T-helper 2 cell (primary cell): ENCODE data around the gene SLAIN2.
A peak's percentile ranks its signal among the peaks of the same experiment; 100 is the strongest.

ENCODE experiments used
- DNase-seq, 5 experiments: peaks; one replicate each; pipeline versions ENCODE4 v3.0.0 to v3.0.0-alpha.2; 2012 to 2022

The SLAIN2 gene

DNA sequence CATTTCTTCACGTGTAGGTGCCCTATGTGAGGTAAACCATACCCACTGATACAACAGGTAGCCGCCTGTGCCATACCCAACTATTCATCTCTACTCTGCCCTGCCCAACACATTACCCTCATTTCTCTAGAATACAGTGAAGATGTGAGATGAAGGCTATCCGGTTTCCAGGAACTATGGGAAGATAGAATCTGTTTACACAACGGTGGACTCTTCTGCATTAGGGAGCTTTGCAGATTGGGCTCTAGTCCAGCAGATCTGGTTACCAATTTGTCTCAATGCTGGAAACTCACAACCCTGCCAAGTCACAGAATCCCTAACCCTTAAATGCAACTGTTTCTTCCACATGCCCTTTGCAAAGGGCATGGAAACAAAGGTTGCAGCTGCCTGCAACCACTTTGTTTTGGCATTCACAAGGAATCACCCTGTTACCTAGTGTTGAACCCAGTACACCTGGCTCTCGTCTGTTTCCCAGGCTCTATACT is 6.4 kb upstream of the SLAIN2 start:
- no peak for DNase-seq

DNA sequence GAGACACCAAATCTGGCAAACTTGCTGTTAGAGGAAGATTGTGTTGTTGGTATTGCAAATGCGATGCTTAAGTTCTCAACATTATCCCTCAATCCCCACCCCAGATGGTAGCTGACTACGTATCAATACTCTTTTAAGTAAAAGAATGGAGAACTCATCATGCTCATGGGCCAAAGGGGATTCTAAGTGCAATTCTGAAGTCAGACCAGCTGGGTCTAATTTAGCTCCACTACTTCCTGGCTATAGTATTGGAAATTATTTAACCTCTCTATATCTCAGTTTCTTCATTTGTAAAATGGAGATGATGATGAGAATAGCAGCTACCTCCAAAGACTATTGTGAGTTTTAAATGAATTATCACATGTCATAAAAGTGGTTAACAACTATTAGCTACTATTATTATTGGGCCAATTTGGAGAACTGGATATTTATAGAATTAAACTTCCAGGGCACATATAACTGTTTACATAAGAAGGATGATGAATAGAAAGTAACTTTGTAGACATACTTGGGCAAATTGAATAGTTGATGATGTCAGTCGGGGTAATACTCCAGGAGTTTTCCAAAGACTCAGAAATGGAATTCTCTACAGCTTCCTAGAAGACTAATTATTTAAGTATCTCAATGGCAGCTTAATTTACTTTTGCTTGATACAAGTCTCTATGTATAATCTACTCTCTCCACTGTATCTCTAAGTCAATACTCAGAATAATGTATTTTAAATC is 5.0 kb upstream of the SLAIN2 start:
- DNase-seq: no peak

DNA sequence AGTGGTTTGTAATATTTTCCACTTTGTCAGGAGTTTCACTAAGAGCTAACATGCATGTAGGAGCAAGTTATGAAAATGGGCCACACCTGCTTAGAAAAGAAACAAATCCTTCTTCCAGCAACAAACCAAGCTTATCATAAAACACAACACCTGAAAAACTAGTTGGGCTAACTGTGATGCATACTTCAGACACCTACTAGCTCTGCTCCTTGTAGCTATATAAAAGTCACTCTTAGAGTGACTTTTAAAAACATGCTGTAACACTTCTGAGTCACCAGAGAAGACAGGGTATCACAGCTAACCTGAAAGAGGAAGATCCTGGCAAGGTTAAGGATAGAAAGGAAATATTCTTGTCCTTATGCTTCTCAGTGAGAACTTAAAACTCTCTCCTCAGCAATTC is 3.6 kb upstream of the SLAIN2 start:
- DNase-seq: no peak

DNA sequence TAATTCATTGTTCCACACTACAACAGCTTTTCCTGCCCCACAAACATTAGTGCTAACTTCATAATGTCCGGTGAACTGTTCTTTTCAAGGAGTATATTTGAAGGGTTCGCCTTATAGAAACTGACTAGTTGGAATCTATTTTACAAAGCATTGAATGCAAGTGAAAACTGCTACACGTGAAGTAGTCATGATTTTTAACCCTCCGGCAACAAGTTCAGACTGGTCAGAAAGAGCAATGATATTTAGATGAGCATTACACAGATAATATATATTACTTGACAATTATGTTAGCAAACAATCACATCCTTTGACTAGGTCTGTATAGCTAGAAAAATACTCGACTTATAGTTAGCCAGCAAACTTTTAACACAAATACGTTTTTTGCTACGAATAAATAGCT is 1.7 kb upstream of the SLAIN2 start:
- DNase-seq: no peak

DNA sequence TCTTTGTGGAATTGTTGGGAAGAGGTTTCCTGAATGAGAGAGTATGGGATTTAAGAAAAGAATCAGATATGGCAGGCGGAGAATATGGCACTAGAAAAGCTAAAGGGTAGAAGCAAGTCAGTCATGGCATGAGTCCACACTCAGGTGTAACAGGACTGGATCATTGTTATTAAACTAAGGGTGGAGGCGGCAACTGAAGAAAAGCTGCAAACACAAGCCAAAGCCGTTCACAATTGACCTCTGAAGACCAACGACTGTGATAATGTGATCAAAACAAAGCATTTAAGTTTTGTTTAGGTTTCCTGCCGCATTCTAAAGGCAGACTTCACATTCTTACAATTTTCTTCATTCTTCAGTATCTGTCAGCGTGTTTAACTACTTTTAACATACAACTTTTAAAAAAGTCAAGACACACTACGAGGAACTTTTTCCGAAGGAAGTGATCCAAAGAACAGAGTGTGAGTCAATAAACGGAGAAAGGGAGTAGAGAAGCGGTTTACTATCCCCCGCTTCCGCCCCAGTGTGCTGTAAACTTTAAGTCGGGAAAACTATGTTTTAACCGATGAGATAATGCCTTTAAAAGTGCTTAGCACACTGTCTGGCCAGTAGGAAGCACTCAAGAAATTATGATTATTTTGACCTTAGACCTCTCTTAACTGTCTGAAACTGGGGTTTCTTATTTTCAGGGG is 909 bp upstream of the SLAIN2 start:
- DNase-seq: peak in 1 of 5 experiments; percentile 31

DNA sequence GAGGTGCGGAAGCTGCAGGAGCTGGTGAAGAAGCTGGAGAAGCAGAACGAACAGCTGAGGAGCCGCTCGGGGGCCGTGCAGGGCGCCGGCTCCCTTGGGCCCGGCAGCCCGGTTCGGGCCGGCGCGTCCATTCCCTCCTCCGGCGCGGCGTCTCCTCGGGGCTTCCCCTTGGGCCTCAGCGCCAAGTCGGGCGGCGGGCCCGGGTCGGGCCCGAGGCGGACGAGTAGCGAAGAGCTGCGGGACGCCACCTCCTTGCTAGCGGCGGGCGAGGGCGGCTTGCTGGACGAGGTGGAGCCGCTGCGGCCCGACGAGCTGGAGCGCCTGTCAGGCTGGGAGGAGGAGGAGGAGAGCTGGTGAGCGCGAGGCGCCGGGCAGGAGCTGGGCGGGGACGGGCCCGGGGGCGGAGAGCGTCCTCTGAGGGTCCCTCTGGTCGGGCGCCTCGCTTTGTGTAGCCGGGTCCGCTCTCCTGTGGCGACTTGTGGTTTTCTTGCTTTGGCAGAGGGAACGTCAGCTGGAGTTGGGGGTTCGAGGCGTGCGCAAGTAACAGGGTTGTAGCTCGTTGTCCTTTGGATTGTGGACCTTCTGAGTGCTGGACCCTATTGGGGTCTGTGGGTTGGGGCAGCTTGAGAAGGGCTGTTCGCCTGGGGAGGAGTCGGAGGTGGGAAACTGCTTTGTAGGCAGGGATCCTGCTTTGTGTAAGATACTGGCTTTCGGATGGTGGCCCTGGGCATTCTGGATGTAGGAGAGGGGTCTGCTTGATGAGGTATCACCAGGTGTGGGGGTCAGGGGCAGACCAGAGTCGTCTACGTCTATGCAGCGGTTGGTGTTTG is 662 bp downstream of the SLAIN2 start:
- peak in 4 of 5 experiments; percentile 12 to 54 (median 27) for DNase-seq

DNA sequence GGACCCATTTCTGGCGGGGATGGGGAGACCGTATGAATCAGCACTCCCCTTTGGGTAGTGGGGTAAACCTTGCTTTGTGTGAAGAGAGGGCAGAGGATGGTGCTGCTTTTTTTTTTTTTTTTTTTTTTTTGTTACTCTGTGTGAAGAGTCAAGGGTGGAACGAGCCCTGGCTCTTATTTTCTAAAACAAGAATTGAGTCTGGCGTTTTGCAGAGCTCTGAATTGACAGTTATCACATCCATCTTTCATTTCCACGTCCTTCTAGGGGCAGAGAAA is 1.2 kb downstream of the SLAIN2 start:
- peak in 2 of 5 experiments; percentile 11 to 49 for DNase-seq

DNA sequence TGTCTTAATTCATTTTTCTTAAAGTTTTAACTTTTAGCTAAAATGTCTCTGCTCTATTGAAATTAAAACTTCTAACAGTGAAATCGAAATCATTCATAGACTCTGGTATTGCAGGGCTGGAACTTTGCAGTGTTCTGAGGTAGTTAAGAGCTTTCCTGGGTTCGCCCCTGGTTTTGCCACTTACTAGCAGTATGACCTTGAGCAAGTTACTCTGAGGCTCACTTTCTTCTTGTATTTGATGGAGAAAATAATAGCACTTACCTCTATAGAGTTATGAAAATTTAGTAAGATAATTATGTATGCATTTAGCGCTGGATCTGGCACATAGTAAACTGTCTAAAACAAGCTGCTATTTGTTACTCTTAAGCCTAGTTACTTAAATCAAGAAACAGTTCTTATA is 1.7 kb downstream of the SLAIN2 start:
- DNase-seq: peak in 1 of 5 experiments; percentile 17

DNA sequence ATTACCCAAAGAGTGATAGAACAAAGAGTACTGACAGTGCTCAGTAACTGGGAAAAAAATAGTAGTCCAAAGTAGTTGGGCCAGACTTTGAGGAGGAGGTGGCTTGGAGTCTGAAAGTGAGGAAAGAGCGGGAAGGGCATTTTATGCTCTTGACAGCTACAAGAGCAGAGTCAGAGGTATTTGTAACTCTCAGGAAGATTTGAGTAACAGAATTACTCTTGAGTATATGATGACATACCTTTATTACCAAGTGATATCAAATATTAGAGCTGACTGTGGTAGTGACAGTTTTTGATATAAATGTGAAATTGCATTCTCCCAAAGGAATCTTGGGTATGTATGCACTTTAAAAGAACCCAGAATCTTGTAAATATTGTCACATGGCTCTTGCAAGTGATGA is 2.2 kb downstream of the SLAIN2 start:
- DNase-seq: no peak

DNA sequence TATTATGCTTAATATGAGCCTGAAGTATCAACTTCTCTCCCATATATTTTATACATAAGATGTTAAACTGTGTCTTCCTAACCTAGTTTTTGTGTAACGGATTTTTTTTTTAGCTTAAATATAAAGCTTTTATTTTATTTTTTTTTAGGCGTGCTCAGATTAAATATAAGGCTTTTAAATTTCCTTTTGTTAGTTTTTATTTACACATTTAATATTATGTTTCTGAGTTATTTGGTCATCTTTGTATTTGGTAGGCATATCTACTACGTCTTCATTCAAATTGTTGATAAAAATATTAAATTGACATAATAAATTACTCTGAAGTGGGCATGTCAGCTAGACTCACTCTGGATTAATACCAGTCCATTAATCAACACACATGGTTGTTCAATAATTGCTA is 4.2 kb downstream of the SLAIN2 start:
- DNase-seq: no peak

DNA sequence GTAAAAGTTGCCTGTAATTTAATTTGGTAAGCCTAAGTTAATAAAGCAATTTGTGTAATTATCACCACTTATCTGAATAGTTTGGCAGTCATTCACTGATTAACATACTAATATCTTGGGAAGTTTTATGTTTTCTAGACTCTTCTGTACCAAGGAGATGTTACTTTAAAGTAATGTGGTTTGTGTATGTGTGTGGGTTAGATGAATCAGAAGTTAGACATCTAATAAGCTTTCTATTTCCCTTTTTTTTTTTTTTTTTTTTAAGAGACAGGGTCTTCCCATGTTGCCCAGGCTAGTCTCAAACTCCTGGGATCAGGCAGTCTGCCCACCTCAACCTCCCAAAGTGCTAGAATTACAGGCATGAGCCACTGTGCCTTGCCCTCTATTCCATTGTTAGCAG is 5.3 kb downstream of the SLAIN2 start:
- no peak for DNase-seq

DNA sequence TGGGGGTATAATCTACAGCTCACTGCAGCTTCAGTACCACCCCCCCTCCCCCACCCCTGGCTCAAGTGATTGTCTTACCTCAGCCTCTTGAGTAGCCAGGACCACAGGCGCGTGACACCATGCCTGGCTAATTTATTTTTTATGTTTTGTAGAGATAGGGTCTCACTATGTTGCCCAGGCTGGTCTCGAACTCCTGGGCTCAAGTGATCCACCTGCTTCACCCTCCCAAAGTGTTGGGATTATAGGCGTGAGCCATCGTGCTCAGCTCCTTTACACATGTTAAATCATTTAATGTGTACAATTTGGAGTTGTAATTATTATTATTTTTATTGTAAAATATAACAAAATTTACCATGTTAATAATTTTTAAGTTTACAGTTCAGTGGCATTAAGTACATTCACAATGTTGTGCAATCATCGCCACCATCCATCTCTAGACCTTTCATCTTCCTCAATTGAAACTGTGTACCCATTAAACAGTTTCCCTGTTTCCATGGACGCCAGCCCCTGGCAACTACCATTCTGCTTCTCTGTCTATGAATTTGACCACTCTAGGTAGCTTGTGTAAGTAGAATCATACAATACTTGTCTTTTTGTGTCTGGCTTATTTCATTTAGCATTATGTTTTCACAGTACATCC is 6.1 kb downstream of the SLAIN2 start:
- DNase-seq: no peak

DNA sequence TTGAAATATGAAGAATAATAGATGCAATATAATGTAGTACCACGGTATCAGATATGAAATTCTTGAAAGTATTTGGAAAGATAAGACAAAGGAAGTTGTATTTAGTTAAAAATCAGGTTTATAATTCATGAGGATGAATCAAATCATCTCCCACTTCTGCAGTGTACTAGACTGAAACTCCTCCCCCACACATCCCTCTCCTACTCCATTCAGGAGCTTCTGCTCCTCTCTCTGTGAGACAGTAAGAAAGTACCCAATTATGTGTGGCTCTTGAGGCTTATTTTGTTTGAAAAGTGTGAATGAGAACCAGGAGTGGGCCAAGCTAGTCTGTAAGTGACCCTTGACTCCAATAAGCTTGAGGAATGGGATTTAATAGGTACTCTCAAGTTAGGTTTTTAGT is 9.5 kb downstream of the SLAIN2 start:
- no peak for DNase-seq

DNA sequence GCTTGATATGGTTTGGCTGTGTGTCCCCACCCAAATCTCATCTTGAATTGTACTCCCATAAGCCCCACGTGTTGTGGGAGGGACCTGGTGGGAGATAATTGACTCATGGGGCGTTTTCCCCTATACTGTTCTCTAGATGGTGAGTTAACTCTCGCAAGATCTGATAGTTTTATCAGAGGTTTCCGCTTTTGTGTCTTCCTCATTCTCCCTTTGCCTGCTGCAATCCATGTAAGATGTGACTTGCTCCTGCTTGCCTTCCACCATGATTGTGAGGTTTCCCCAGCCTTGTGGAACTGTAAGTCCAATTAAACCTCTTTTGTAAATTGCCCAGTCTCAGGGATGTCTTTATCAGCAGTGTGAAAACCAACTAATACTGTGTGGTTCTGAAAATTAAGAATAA is 11.5 kb downstream of the SLAIN2 start:
- DNase-seq: no peak

DNA sequence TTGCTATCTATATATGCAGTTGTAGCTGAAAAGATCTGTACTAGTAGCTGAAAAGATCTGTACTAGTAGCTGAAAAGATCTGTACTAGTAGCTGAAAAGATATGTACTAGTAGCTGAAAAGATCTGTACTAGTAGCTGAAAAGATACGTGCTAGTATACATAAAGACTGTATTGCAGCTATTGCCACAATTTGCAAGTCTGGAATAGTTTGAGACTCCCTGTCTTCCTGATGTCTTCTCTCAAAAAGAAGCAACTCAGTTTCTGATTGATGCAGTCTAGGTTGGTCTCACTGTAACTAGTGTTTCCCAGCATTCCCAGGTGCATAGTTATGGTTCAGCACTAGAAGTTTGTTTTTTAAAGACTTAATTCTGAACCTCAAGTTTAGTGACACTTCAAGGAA is 15.0 kb downstream of the SLAIN2 start:
- DNase-seq: no peak

DNA sequence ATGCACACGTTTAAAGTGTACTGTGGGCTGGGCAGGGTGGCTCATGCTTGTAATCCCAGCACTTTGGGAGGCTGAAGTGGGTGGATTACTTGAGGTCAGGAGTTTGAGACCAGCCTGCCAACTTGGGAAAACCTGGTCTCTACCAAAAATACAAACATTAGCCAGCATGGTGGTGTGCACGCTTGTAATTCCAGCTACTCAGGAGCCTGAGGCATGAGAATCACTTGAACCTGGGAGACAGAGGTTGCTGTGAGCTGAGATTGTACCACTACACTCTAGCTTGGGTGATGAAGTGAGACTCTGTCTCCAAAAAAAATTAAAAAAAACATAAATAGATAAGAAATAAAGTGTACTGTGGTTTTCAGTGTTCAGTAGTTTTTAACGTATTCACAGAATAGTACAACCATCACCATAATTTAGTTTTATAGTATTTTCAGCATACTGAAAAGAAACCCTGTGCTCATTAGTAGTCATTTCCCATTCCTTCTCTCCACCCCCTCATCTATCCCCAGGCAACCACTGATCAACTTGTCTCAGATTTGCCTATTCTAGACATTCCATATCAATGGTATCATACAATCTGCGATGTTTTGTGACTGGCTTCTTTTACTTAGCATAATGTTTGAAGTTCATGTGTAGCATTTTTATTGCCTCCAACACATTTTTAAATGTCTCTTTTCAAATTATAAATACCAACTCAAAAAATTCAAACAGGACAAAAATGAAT is 19.1 kb downstream of the SLAIN2 start:
- DNase-seq: no peak

DNA sequence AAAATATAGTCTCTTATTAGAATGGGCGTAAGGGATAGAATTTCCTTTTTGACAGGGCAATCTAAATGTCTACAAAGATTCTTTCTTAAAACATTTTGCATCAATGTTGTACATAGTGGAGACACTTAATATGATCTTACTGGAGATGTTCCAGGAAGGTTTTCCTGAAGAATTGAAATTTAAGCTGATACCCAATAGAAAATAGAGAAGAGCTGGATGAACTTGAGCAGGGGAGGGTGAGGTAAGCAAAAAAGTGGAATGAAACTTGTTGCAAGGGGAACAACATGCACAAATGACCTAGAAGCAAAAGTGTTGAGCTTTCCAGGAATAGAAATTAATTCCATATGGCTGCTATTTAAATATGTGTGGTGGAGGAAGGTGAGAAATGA is 19.7 kb downstream of the SLAIN2 start:
- DNase-seq: no peak

DNA sequence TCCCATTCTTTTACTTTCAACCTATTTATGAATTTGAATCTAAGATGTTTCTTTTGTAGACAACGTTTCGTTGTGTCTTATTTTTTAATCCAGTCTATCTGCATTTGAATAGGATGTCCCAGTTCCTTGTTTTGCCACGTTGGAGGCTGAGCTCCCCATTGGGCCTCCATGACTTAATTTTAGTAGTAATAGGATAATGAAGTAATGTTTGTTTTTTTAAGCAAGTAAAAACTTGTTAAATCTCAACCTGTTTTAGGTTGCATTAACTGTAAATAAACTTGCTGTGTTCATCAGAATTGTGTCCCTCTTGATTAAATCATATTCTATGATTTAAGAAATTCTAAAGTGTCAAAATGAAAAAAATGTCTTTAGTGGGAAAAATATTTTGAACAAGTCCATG is 25.3 kb downstream of the SLAIN2 start:
- DNase-seq: no peak

DNA sequence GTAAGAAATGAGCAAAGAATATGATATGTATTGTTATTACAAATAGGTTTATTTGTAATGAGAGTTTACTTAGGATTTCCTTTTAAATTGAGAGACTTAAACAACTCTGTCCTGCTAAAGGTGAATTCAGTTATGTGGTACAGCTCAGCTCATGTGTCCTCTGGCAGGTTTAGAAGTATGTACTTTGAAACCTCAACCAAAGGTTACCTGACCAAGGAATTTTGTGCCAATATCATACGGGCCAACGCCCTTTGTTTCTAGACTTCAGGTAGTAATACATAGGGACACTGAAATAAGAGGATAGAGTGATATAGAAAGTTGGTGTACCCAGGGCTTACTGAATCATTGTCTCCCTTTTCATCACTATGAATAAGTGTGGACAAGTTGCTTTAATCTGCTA is 25.7 kb downstream of the SLAIN2 start:
- no peak for DNase-seq

DNA sequence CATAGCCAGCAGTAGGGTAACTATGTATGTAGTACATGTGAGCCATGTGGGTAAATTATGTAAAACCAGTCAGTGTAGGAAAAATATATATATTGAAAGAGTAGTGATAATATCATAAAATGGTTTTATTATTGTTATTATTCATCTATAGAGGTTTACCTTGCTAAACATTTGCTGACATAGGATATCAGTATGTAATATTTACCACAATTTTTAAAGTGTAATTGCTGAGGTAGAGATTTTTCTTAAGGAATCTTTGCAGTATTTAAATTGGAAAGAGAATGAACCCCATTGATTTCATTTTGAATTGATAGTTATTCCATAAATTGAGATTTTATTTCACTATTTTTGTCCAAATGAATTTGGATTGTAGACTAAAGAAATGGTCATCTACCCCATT is 27.1 kb downstream of the SLAIN2 start:
- DNase-seq: no peak

DNA sequence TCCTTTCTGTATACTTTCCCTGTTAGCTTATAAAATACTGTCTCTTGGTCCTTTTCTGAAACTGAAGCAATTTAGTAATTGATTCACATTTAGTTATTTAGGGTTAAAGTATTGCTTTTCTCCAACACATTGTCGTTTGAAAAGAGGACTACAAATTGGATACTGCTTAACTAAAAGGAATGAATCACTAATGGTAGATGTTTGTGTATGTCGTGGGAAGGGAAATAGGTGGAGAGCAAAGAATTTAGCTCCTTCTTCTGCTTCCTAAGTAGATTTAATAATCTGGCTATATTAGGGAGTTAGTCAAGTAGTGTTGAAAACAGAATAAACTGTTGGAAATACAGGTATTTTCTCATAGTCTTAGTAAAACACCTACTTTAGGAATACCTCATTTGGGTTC is 27.9 kb downstream of the SLAIN2 start:
- DNase-seq: no peak

DNA sequence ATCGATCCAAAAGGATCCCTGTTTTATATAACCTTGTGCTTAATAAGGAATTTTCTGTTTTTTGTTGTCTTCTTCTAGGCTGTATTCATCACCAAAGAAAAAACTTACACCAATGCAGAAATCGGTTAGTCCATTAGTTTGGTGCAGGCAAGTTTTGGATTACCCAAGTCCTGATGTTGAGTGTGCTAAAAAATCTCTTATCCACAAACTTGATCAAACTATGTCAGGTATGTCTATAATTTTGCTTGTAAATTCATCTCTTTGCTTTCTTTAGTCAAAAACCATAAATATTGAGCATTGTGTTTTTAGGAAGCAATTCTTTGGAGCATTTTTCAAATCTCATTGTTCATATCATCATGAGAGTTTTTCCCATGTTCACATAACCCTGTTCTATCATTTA is 28.4 kb downstream of the SLAIN2 start:
- DNase-seq: no peak
